ENCODE measurements around the gene EFNB1.
"Not testable (repeated sequence)": the region's sequence is repeated elsewhere in the genome, so short reads cannot be mapped to it uniquely, and the experiment has no call there.

The EFNB1 gene

GRCh38 chrX:68828740-68829581 is at the start of gene EFNB1:
EFNB1 (plus strand) TSS chrX:68829021; CDS start chrX:68829777, 756 bp downstream.
- peak within 1 kb of the TSS; percentile 56 for H3K4me3 ChIP-seq (ENCODE audit: low read length)
- TF ChIP-seq CTCF (conservative IDR thresholded peaks at IDR 0.05; ENCODE audit: low read depth, low read length): no peak
- peak; percentile 84 for DNase-seq (ENCODE audit: low read depth)

- DNase-seq (ENCODE audit: low read depth); H3K4me3 ChIP-seq (ENCODE audit: low read length): not testable (repeated sequence)
Measured at GRCh38 chrX:68781295-68781694, 47.5 kb upstream of the EFNB1 start.

GRCh38 chrX:68784816-68785215 is 44.0 kb upstream of the EFNB1 start:
- no peak for TF ChIP-seq CTCF (conservative IDR thresholded peaks at IDR 0.05; ENCODE audit: low read depth, low read length)
- no peak overlapping the region for H3K4me3 ChIP-seq (ENCODE audit: low read length)
- DNase-seq (ENCODE audit: low read depth): no peak

- not testable (repeated sequence) for DNase-seq (ENCODE audit: low read depth); H3K4me3 ChIP-seq (ENCODE audit: low read length)
Measured at GRCh38 chrX:68786581-68786980, 42.2 kb upstream of the EFNB1 start.

GRCh38 chrX:68789966-68790365 is 38.9 kb upstream of the EFNB1 start:
- no peak for TF ChIP-seq CTCF (conservative IDR thresholded peaks at IDR 0.05; ENCODE audit: low read depth, low read length)
- no peak overlapping the region for H3K4me3 ChIP-seq (ENCODE audit: low read length)
- no peak for DNase-seq (ENCODE audit: low read depth)

GRCh38 chrX:68792083-68792482 is 36.7 kb upstream of the EFNB1 start:
- DNase-seq (ENCODE audit: low read depth): no peak
- no peak overlapping the region for H3K4me3 ChIP-seq (ENCODE audit: low read length)
- no peak for TF ChIP-seq CTCF (conservative IDR thresholded peaks at IDR 0.05; ENCODE audit: low read depth, low read length)

- H3K4me3 ChIP-seq (ENCODE audit: low read length): no peak overlapping the region
- DNase-seq (ENCODE audit: low read depth): no peak
- TF ChIP-seq CTCF (conservative IDR thresholded peaks at IDR 0.05; ENCODE audit: low read depth, low read length): no peak
Measured at GRCh38 chrX:68794461-68794860, 34.4 kb upstream of the EFNB1 start.

GRCh38 chrX:68795741-68796140 is 33.1 kb upstream of the EFNB1 start:
- no peak for DNase-seq (ENCODE audit: low read depth)
- no peak for TF ChIP-seq CTCF (conservative IDR thresholded peaks at IDR 0.05; ENCODE audit: low read depth, low read length)

GRCh38 chrX:68798400-68798799 is 30.4 kb upstream of the EFNB1 start:
- DNase-seq (ENCODE audit: low read depth); H3K4me3 ChIP-seq (ENCODE audit: low read length): not testable (repeated sequence)

More at GRCh38 chrX:68795741-68796140, 33.1 kb upstream of the EFNB1 start:
- no peak overlapping the region for H3K4me3 ChIP-seq (ENCODE audit: low read length)

Data from retinal pigment epithelial cell (primary cell).